ENCODE results near the gene B3GLCT. TPM values are rescaled to one million over a fixed set of nuclear protein-coding genes. Genes with fewer than 3 reads are reported as not detected.

B3GLCT gene
- total RNA-seq, 2 donors from 2014 or later = 2.8 to 3.1 TPM

- Histone ChIP-seq H3K4me1 (no peaks in the 10 kb centered on the region), H3K9ac (ENCODE audit: low read depth in 2 of 2, low read length in 2 of 2) (no peak overlapping the region), H3K4me3 (no peak overlapping the region), H3K27ac (no peak overlapping the region), H3K27me3 (no peaks in the 10 kb centered on the region), H3K36me3 (no peaks in the 10 kb centered on the region), H3K9me3 (no peaks in the 10 kb centered on the region)
- no peak for DNase-seq
- TF ChIP-seq CTCF (IDR thresholded peaks at IDR 0.05) = no peak
- intact Hi-C loops (cut with DNase I) = no loop called here
These were observed 157.8 kb downstream of the B3GLCT start for GRCh38 chr13:31357581-31357980.

- Histone ChIP-seq H3K9ac (ENCODE audit: low read depth in 2 of 2, low read length in 2 of 2) (no peak overlapping the region), H3K27ac (no peak overlapping the region), H3K9me3 (no peaks in the 10 kb centered on the region), H3K27me3 (no peaks in the 10 kb centered on the region), H3K4me1 (no peaks in the 10 kb centered on the region), H3K36me3 (no peaks in the 10 kb centered on the region), H3K4me3 (no peak overlapping the region)
- DNase-seq = no peak
- intact Hi-C loops (cut with DNase I) = no loop called here
- no peak for TF ChIP-seq CTCF (IDR thresholded peaks at IDR 0.05)
These were observed 161.9 kb downstream of the B3GLCT start for GRCh38 chr13:31361673-31362072.

GRCh38 chr13:31365630-31366029, 165.9 kb downstream of the B3GLCT start:
- intact Hi-C loops (cut with DNase I) = no loop called here

GRCh38 chr13:31367410-31367809, 167.6 kb downstream of the B3GLCT start:
- no peaks in the 10 kb centered on the region for H3K9me3 ChIP-seq
- H3K4me3 ChIP-seq = no peak overlapping the region
- DNase-seq = no peak
- intact Hi-C loops (cut with DNase I) = no loop called here
- H3K9ac ChIP-seq (ENCODE audit: low read depth in 2 of 2, low read length in 2 of 2) = no peak overlapping the region
- H3K4me1 ChIP-seq = no peaks in the 10 kb centered on the region
- TF ChIP-seq CTCF (IDR thresholded peaks at IDR 0.05) = no peak
- H3K27ac ChIP-seq = no peak overlapping the region
- H3K27me3 ChIP-seq = no peaks in the 10 kb centered on the region
- no peaks in the 10 kb centered on the region for H3K36me3 ChIP-seq

More at GRCh38 chr13:31365630-31366029, 165.9 kb downstream of the B3GLCT start:
- TF ChIP-seq CTCF (IDR thresholded peaks at IDR 0.05) = no peak
- no peaks in the 10 kb centered on the region for H3K36me3 ChIP-seq
- no peaks in the 10 kb centered on the region for H3K4me1 ChIP-seq
- H3K27me3 ChIP-seq = no peaks in the 10 kb centered on the region
- no peak overlapping the region for H3K4me3 ChIP-seq
- no peak overlapping the region for H3K27ac ChIP-seq
- H3K9me3 ChIP-seq = no peaks in the 10 kb centered on the region
- H3K9ac ChIP-seq (ENCODE audit: low read depth in 2 of 2, low read length in 2 of 2) = no peak overlapping the region
- DNase-seq = no peak

GRCh38 chr13:31369213-31369612, 169.4 kb downstream of the B3GLCT start:
- TF ChIP-seq CTCF (IDR thresholded peaks at IDR 0.05) = no peak
- H3K9ac ChIP-seq (ENCODE audit: low read depth in 2 of 2, low read length in 2 of 2) = no peak overlapping the region
- DNase-seq = no peak
- H3K9me3 ChIP-seq = no peaks in the 10 kb centered on the region
- intact Hi-C loops (cut with DNase I) = no loop called here
- H3K27ac ChIP-seq = no peak overlapping the region
- no peaks in the 10 kb centered on the region for H3K4me1 ChIP-seq
- H3K4me3 ChIP-seq = no peak overlapping the region
- no peaks in the 10 kb centered on the region for H3K27me3 ChIP-seq
- H3K36me3 ChIP-seq = no peaks in the 10 kb centered on the region

GRCh38 chr13:31372454-31372853, 172.7 kb downstream of the B3GLCT start:
- no peaks in the 10 kb centered on the region for H3K4me1 ChIP-seq
- no peak overlapping the region for H3K9ac ChIP-seq (ENCODE audit: low read depth in 2 of 2, low read length in 2 of 2)
- no peak for TF ChIP-seq CTCF (IDR thresholded peaks at IDR 0.05)
- no peak overlapping the region for H3K4me3 ChIP-seq
- intact Hi-C loops (cut with DNase I) = no loop called here
- H3K36me3 ChIP-seq = no peaks in the 10 kb centered on the region
- H3K9me3 ChIP-seq = no peaks in the 10 kb centered on the region
- no peak overlapping the region for H3K27ac ChIP-seq
- no peaks in the 10 kb centered on the region for H3K27me3 ChIP-seq
- DNase-seq = no peak

All from colonic mucosa (tissue), 4 donors.